GM19328 (cell line): ENCODE results near the gene UNCX.
"Not testable (repeated sequence)": the region's sequence is repeated elsewhere in the genome, so short reads cannot be mapped to it uniquely, and the experiment has no call there.

Source experiments
- ATAC-seq: cut with Tn5 transposase; IDR thresholded peaks from one replicate; pipeline ENCODE4 v1.9.1; 2021; ENCODE audit warnings: mild to moderate bottlenecking, moderate library complexity; ENCODE audit not compliant: unreplicated experiment

The UNCX gene

GRCh38 chr7:1255080-1255816 is 22.6 kb downstream of the UNCX start:
- ATAC-seq: no peak

- ATAC-seq: no peak
Measured at GRCh38 chr7:1255817-1256340, 23.2 kb downstream of the UNCX start.

- no peak for ATAC-seq
Measured at GRCh38 chr7:1256621-1257020, 23.9 kb downstream of the UNCX start.

- ATAC-seq: no peak
Measured at GRCh38 chr7:1257221-1257620, 24.5 kb downstream of the UNCX start.

GRCh38 chr7:1257863-1258262 is 25.2 kb downstream of the UNCX start:
- no peak for ATAC-seq

- no peak for ATAC-seq
Measured at GRCh38 chr7:1259621-1260243, 27.1 kb downstream of the UNCX start.

GRCh38 chr7:1260244-1260635 is 27.6 kb downstream of the UNCX start:
- no peak for ATAC-seq

GRCh38 chr7:1261036-1261435 is 28.4 kb downstream of the UNCX start:
- not testable (repeated sequence) for ATAC-seq

- ATAC-seq: no peak
Measured at GRCh38 chr7:1262441-1262840, 29.8 kb downstream of the UNCX start.

GRCh38 chr7:1263391-1263951 is 30.8 kb downstream of the UNCX start:
- ATAC-seq: no peak

GRCh38 chr7:1264345-1265280 is 31.9 kb downstream of the UNCX start:
- no peak for ATAC-seq

- ATAC-seq: no peak
Measured at GRCh38 chr7:1267016-1267900, 34.6 kb downstream of the UNCX start.

- ATAC-seq: no peak
Measured at GRCh38 chr7:1268076-1268815, 35.6 kb downstream of the UNCX start.

GRCh38 chr7:1268866-1269265 is 36.2 kb downstream of the UNCX start:
- ATAC-seq: no peak

- no peak for ATAC-seq
Measured at GRCh38 chr7:1269336-1269890, 36.7 kb downstream of the UNCX start.

GRCh38 chr7:1270181-1270580 is 37.5 kb downstream of the UNCX start:
- ATAC-seq: no peak

- ATAC-seq: no peak
Measured at GRCh38 chr7:1271046-1271445, 38.4 kb downstream of the UNCX start.

GRCh38 chr7:1271656-1272055 is 39.0 kb downstream of the UNCX start:
- no peak for ATAC-seq

GRCh38 chr7:1272136-1272535 is 39.5 kb downstream of the UNCX start:
- ATAC-seq: not testable (repeated sequence)
